Stimulated activated CD4-positive, alpha-beta T cell treated with anti-CD3 and anti-CD28 coated beads, Interleukin-15, amount 100 ng/mL, for 24 hours (primary cell): ENCODE measurements around the gene PNMA8A.
"Not testable (repeated sequence)": the region's sequence is repeated elsewhere in the genome, so short reads cannot be mapped to it uniquely, and the experiment has no call there.

ENCODE experiments used
- DNase-seq: peaks from one replicate; pipeline ENCODE4 v3.0.0-alpha.2; 2020

The PNMA8A gene

DNA sequence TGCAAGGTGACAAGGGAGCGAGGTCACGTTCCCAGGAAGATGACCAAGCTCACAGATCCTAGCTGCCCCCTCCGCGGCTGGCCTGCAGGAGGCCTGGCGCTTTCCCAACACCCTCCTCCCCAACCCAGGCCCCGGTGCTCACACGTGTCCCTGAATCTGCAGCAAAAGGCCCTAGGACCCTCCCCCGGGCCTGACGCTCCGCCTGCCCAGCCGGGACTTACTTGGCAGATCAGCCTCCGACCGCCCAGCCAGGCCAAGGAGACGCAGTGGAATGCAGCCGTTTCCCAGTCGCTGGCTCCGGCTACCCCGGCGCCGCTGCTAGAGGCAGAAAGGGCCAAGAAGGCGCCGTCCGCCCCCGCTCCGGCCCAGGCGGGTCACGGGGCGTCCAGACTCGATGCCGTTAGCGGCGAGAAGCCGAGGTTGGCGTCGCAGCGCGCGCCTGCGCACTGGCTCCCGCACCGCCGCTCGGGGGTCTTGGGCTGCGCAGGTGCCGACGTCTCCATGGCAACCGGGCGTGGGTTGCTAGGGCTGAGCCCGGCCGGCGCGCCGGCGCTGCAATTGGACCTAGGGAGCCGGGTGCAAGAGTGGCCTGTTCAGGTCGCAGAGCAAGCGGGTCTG, at the start of gene PNMA8A:
Gene PNMA8A (minus strand): TSS at position 448 of the 618 bp plus-strand sequence. CDS start 528 bp downstream, outside the sequence.
- DNase-seq, result peak; percentile 19

GRCh38 chr19:46520616-46521015, 49.3 kb upstream of the PNMA8A start:
- no peak for DNase-seq

GRCh38 chr19:46517471-46517870, 46.1 kb upstream of the PNMA8A start:
- no peak for DNase-seq

DNA sequence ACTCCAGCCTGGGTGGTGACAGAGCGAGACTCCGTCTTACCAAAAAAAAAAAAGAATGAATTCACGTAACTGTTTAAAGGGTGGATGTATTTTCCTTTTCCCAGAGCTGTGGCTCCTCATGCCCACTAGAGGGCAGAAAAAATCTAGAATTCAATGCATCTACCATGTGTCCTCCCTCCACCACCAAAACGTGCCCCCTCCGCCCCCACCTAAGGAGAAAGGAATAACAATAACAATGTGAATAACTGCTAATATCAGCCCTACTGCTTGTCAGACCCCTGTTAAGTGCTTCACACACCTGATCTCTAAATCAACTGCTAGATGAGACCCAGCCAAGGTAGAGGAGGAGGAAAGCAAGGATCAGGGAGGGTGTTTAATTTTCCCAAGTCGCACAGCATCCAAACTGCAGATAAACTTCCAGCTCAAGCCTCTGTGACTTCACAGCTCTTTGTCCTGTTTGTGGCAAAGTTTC, 44.6 kb upstream of the PNMA8A start:
- DNase-seq, result peak; percentile 44

GRCh38 chr19:46515290-46515609, 43.9 kb upstream of the PNMA8A start:
- no peak for DNase-seq

DNA sequence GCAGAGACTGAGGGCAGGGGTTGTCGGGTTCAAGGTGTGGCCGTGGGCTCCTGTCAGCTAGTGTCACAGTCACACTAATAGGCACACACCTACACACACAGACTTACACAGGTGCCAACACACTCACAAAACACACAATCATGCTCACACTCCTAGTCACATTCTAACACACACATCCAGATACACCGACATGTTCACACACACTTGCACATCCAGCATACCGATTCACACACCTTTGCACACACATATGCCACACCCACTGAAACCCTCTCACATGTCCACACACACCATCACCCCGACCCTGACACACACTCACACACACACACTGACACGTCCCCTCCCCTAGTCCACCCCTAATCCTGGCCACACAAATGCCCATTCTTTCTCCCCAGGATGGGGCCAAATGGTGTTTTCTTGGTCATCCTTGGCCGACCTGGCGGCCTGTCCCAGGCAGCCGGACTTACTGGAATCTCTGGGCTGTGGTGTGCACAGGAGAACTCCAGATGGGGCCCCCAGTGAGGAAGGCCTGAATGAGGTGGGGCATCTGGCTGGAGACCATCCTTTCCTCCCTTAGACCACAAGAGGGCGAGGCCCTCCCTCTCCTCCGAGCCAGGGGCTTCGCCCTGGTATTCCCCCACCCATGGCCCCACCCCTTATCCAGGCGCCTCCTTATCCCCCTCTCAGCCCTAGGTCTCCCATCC, 43.4 kb upstream of the PNMA8A start:
- DNase-seq, result no peak

GRCh38 chr19:46513461-46514236, 42.3 kb upstream of the PNMA8A start:
- DNase-seq, result peak; percentile 88

GRCh38 chr19:46511237-46511636, 39.9 kb upstream of the PNMA8A start:
- no peak for DNase-seq

GRCh38 chr19:46508206-46508605, 36.8 kb upstream of the PNMA8A start:
- DNase-seq, result no peak

GRCh38 chr19:46503848-46504453, 32.6 kb upstream of the PNMA8A start:
- DNase-seq, result no peak

DNA sequence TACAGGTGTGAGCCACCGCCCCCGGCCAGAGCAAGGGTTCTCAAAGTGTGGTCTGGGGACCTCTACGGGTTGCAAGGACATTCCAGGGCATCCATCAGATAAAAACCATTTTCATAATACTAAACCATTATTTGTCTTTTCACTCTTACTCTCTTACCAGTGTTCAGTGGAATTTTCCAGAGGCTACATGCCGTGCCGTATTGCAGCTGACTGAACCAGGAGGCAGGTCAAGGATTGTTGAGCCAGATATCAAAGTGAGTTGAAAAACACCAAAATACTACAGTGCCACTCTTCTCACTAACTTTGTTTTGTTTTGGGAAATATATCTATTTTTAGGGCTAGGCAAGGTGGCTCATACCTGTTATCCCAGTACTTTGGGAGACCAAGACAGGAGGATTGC, 31.5 kb upstream of the PNMA8A start:
- DNase-seq, result no peak

DNA sequence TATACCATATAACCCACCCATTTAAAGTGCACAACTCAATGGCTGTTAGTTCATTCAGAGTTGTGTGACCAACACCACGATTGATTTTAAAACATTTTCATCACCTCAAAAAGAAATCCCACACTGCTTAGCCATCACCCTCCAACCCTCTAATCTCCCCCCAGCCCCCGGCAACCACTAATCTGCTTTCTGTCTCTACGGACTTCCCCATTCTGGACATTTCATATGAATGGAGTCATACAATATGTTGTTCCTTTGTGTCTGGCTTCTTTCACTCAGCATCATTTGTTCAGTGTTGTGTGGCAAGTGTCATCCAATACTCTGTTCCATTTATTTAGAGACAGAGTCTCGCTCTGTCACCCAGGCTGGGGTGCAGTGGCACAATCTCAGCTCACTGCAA, 28.3 kb upstream of the PNMA8A start:
- DNase-seq, result no peak

DNA sequence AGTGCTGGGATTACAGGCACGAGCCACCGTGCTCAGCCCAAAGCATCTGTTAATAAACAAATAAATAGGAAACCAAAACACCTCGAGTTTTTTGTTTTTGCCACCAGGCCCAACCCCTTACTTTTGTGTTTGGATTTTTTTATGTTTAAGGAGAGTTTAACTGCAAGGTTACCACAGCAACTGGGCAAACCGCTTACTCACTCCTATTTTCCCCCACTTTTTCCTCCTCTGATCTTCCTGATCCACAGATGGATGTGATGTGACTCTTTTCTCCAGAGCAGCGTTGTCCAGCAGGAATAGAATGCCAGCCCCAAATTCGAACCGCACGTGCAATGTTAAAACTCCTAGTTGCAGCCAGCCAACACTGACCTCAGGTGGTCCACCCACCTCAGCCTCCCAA, 26.4 kb upstream of the PNMA8A start:
- DNase-seq, result no peak

GRCh38 chr19:46496886-46497285, 25.5 kb upstream of the PNMA8A start:
- not testable (repeated sequence) for DNase-seq

DNA sequence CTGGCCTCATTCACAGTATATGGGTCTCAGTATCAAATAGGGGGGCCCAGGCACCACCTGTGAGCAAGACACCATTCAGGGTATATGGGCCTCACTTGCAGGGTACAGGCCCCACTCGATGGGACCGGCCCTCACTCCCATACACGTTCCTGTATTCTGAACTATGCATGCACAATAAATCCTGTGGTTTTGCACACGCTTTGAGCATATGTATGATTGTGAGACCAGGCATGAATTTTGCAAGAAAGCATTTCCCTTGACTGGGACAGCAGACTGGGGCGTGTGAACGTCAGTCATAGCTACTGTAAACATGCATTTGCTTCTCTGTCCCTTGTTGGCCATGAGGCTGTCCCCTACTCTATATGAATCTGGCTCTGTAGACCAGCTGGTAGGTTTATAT, 24.9 kb upstream of the PNMA8A start:
- DNase-seq, result no peak

- peak; percentile 57 for DNase-seq
Measured at GRCh38 chr19:46495786-46496099, 24.4 kb upstream of the PNMA8A start, which contains the start of gene PNMA8B. Gene PNMA8B, minus strand, starts transcription at chr19:46495867. Its CDS starts 402 bp downstream, at chr19:46495465.

DNA sequence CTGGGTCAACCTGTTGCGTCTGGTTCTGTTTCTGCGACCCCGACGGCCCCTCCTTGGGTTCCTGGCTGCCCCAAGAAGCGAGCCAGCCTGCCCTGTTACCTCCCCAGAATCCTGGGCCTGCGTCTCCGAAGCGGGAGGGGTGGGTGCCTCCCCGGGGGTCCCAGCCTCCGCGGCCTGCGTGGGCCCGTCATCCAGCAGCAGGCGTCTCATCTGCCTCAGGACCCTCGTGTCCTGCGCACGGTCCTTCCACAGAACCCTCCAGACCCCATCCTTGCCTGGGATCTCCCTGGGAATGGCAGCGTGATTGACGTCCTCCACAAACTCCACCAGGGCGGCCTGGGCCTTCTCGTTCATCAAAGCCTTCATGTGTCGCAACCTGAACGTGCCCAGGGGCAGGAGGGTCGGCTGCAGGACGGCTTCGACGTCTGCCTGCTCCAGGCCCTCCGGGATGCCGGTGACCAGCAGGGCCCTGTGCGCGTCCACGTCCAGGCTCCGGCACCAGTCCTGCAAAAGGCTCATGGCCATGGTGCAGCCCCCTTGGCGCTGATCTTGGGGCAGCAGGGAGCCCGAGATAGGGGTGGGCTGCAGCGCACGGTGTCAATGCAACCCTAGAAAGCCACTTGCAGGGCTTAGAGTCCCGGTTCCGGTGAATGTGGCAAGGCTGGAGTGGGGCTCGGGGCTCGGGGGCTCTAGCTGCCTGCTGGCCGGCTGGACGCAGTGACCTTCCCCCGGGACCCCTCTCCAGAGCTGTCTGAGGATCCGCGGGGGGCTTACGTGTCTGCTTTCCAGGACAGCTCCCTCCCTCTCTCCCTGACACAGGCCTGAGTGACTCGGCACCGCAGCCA, 23.8 kb upstream of the PNMA8A start:
- DNase-seq, result no peak

GRCh38 chr19:46494146-46494940, 23.0 kb upstream of the PNMA8A start:
- no peak for DNase-seq

- peak; percentile 44 for DNase-seq
Measured at GRCh38 chr19:46493236-46494145, 22.1 kb upstream of the PNMA8A start.

DNA sequence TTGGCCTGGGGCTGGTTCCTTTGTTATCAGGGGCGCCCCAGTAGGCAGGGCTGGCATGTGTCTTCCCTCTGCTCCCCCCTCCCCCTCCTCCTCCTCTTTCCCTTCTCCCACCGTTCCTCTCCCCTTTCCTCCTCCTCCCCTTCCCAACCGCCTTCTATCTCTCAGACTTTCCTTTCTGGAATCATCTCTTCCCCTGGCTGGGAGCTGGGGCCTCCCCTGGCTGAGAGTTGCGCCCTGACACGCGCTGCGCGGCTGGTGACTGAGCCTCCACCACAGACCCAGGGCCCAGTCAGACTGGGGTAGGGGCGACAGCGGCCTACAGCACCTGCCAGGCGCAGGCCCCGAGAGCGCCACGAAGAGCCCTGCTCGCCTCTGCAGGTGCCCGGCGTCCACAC, 21.5 kb upstream of the PNMA8A start:
- DNase-seq, result peak; percentile 34
